ENCODE measurements around the gene C19orf25. TPM values are rescaled to one million over a fixed set of nuclear protein-coding genes. Genes with fewer than 3 reads are reported as not detected.

C19orf25 gene
- total and polyA plus RNA-seq, 2 of the 13 experiments (the other 11 are each of a cell fraction or from before 2014, with no cell fraction given), result 14.2 to 32.4 TPM

- TF ChIP-seq ZNF12 (CRISPR knock-in tag; IDR thresholded peaks at IDR 0.05) (0 out of 2 replicates have a peak, but pooled peaks have one; percentile 16), ETV6 (CRISPR knock-in tag; conservative IDR thresholded peaks at IDR 0.05) (no peak), ZNF775 (CRISPR knock-in tag; IDR thresholded peaks at IDR 0.05; ENCODE audit: borderline replicate concordance) (no peak), SP4 (CRISPR knock-in tag; IDR thresholded peaks at IDR 0.05) (0 out of 2 replicates have a peak, but pooled peaks have one; percentile 38), ZNF329 (CRISPR knock-in tag; IDR thresholded peaks at IDR 0.05; ENCODE audit: low read depth) (peak; percentile 98), GABPB1 (CRISPR knock-in tag; IDR thresholded peaks at IDR 0.05) (peak; percentile 31; the same call in 1 of the 2 replicates), ZFY (CRISPR knock-in tag; IDR thresholded peaks at IDR 0.05) (no peak), NR2F6 (IDR thresholded peaks at IDR 0.05) (peak; percentile 20; the same call in 1 of the 2 replicates), NR2F6 (CRISPR knock-in tag; IDR thresholded peaks at IDR 0.05) (no peak), HDAC1 (CRISPR knock-in tag; IDR thresholded peaks at IDR 0.05) (peak; percentile 40; the same call in 1 of the 2 replicates), THAP11 (CRISPR knock-in tag; IDR thresholded peaks at IDR 0.05) (0 out of 2 replicates have a peak, but pooled peaks have one; percentile 12), SAP130 (CRISPR knock-in tag; IDR thresholded peaks at IDR 0.05; ENCODE audit: low read depth) (peak; percentile 35; the same call in 1 of the 2 replicates), EED (CRISPR knock-in tag; IDR thresholded peaks at IDR 0.05) (0 out of 2 replicates have a peak, but pooled peaks have one; percentile 12)
- TF ChIP-seq, protein P1, sequence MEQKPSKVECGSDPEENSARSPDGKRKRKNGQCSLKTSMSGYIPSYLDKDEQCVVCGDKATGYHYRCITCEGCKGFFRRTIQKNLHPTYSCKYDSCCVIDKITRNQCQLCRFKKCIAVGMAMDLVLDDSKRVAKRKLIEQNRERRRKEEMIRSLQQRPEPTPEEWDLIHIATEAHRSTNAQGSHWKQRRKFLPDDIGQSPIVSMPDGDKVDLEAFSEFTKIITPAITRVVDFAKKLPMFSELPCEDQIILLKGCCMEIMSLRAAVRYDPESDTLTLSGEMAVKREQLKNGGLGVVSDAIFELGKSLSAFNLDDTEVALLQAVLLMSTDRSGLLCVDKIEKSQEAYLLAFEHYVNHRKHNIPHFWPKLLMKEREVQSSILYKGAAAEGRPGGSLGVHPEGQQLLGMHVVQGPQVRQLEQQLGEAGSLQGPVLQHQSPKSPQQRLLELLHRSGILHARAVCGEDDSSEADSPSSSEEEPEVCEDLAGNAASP (CRISPR knock-in tag; IDR thresholded peaks at IDR 0.05; ENCODE audit: borderline replicate concordance), result peak; percentile 69; the same call in 1 of the 2 replicates
Measured at GRCh38 chr19:1453525-1454364, 25.3 kb downstream of the C19orf25 start (continued).
